ENCODE results near the gene BLNK.

Gene BLNK

DNA sequence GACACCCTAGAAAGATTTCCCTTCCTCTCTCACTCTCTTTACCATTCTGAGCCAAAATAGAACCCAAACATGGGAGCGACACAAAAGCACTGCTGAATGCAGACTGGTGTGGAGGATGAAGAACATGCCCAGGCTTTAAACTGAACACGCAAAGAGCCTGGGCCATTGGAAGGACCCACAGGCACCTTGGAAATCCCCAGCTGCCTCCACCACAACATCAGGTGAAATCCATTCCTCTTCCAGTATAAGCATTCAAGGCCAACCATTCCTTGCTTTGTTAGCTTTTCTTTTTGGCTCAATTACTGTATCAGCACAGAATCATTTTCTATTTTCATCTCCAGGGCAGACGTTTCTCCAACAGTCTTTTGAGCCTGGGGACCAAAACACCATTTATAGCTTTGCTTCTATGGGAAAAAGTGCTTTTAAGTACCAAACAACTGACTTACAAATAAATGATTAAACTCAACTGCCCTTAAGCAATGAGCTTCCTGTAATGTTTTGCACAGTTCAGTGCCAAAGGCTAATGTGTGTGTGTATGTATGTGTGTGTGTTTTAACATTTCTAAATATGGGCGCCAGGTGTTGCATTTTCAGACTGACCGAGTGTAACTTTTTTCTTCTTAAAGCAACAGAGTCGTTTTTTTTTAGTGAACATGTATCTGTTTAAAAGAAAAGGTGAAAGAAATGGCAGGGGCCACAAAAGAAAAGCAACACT is 16.2 kb upstream of the BLNK start:
- peak; percentile 78 for DNase-seq

DNA sequence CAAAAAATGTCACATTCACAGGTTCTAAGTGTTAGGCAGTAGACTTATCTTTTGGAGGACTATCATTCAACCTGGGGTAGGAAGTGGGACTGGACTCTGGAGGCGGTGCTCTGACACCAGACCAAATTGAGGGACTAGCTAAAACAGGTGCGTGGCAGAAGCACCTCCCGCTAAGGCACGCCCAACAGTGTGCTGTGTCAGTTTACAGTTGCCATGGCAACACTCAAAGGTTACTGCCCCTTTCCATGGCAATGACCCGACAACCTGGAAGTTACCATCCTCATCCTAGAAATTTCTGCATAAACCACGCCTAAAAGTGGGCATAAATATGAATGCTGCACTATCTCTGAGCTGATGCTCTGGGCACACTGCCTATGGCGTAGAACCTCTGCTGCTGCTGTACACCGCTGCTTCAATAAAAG is 14.0 kb upstream of the BLNK start:
- DNase-seq = no peak

DNA sequence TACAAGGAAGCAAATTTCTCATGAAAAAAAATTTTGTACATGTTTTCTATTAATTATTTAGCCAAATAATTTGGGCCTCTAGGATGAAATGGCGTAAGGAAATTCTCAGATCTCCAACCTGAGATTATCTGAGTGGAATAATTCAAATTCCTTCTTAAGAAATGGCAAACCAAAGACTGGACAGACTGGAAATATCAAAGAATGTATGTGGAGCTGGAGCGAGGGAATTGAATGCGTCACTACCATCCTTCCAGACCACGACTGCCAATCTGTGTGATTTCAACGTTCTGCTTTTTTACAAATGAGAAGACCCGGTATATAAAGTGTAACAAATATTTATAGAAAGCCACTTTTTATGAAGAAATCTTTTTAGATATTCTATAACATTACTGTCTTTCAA is 12.4 kb upstream of the BLNK start:
- no peak for DNase-seq

DNA sequence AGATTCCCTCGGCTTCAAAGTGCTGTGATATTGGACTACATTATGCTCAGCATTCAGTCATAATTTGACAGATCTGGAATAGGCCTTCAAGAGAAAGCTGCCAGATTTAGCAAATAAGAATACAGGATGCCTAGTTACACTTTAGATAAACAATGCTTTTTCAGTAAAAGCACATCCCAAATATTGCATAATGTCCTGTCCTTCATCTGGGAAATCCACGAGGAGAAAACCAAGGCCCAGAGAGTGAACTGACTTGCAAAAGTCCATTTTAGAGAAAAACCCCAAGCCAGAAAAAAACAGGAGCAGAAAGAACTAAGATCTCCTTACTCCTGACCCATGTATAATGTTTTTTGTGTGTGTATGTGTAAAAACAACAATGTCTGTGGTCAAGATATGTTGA is 12.0 kb upstream of the BLNK start:
- no peak for DNase-seq

DNA sequence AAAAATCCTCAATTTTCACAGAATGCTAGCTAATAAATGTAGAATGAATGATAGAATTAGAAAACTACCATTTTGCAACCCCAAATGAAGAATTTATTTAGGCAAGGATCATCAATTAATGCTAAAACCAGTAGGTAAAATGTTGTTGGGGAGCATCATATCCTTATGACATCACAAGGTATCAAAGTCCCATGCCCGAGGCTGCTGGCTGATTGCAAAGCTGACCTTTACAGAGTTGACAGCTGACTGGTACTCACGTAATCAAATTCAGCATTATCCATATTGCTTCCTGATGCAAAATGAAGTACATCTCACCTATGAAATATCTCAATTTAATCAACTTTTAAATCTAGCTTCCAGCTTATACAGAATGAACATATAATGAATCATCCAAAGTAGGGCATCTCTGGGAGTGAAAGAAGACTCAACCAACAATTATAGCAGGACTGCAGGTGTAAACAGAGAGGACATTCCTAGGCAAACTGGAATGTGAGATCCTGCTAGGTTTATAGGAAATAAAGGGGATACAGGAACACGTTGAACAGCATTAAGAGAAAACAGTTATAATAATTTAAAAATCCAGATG is 10.2 kb upstream of the BLNK start:
- DNase-seq = no peak

DNA sequence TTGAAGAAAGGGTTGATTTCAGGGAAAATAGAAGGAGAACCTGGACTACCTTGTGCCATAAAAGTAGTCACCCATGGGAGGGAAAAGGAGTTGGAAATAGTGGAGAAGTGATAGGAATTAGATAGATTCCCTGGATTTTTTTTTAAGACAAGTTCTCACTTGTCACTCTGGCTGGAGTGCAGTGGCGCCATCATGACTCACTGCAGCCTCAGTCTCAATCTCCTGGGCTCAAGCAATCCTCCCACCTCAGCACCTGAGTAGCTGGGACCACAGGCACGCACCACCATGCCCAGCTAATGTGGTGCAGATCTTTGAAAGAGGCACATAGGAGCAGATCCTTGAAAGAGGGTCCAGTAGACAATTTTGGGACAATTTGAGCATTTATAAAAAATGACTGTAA is 9.5 kb upstream of the BLNK start:
- DNase-seq = no peak

DNA sequence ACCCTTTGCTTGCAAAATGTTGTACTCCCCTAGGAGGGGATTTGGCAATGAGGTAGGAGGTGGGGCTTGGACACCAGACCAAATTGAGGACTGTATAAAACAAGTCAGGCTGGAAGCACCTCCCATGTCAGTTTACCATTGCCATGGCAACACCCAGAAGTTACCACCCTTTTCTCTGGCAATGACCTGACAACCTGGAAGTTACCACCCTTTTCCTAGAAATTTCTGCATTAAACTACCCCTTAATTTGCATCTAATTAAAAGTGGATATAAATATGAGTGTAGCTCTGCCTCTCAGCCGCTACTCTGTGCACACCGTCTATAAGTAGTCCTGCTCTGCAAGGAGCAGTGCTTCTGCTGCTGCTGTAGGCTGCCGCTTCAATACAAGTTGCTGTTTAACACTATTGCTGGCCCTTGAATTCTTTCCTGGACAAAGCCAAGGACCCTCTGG is 7.8 kb upstream of the BLNK start:
- no peak for DNase-seq

DNA sequence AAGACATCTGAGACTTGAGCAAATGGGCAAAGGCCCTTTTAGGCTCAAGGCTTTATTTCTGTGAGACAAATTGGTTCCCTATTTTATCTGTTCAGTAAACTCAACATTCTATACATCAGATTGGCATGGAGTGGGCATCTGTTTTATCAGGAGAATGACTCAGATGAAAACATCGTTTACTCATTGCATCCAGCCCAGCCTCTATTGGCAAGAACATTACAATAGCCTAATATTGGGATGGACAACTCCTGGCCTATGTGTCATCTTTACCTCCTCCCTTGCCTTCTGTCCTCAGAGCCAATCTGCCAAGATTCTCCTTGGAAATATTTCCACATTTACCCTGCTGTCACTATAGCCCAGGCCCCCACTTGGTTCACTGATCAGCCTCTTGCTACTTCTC is 5.5 kb upstream of the BLNK start:
- no peak for DNase-seq

DNA sequence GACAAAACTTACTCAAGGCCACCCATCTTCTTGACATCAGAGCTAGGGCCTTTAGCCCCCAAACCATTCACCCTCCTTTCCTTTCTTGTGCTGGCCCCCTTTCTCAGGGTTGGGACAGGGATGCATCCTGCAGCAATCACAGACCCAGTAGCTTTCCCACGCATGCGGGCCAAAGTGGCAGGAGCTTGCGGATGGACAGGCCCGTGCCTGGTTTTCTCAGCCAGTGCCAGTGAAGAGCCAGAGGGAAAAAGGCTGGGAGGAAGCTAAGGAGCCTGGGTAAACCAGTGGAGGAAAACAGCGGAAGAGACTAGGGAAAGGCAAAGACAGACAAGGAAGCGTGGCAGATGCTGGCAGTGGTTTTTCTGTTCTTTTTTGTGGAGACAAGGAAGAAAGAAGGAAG is 5.1 kb upstream of the BLNK start:
- DNase-seq = no peak

DNA sequence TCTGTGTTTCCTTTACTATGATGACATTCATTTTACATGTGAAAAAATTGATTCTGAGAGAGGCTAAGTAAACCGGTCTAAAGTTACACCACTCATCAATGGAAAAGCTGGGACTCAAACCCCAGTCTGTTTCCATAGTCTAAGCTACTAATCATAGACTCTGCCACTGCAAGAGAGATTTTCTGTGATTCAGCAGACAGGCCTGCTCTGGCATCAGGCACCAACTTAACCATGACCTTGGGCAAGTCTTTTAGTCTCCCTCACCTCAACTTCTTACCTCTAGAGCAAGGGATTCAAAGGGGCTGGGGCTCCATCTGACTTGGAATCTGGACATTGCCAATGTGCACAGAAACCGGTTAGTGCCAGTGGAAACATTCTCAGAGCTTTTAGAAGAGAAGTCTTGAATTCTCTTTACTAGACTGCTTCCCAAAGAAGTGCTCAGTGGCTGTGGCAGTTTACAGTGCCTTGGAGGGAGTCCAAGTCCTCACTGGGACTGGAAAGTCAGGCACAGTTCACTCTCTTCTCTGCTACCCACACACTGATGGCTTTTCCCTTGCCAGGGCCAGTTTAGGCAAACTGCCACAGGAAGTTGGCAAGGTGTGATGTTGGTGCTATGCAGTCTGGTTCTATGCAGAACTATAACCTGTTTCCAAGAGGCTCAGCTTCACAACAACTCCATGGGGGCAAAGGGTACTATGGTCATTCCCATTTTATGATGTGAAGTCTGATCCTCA is 4.5 kb upstream of the BLNK start:
- DNase-seq = no peak

DNA sequence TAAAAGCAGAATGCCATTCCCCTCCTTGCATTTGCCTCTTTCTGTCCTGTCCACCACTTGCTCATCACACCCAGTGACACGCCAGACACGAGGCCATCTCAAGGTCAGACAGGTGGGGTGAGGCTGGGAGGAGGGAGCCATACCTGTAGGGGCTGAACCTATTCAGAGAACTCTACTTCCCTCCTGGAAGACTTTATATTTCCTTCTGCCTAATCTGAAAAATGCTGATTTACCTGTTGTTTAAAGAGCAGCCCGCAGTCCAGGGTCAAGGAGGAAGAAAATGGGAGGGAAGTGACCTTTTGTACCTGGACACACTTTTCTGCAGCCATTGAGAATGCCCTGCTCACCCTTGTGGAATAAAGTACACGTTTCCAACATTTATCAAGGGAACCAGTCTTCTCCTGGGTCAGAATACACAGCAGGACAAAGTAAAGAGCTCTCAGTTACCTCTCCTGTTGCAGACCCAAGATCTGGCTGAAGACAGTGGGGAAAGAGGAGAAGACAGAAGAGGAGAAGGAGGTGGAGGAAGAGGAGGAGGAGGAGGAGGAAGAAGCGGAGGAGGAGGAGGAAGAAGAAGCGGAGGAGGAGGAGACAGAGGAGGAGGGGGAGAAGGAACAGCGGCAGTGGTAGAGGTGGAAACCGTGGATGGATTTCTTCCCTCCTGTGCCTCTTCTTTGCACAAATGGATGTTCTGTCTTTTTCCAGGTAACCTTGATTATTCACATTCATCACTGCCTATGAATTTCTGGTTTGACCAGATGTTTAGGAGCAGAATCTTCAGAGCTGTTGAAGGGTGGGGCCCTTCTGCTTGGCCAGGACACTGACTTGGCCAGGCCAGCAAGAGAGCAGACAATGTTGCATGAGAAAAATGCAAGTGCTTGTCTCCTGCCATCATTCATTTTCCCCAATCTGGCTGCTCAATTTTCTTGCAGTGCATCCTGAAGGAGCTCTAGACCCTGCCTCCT is 1.2 kb upstream of the BLNK start:
- no peak for DNase-seq

DNA sequence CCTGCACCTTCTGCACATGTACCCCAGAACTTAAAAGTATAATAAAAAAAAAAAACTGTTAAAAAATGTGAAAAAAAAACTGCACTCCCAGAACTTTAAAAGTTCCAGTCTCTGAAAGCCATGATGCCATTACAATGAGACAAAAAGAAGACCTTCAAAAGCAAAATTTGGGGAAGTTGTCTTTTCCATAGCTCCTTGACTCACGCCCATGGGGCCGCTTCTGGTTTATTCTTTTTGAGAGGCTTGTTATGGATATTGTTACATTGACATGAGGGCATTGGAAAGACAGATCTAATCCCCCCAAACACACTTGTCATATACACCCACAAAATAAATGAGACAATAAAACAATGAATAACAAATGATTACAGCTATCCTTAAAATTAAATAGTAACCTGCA is 798 bp downstream of the BLNK start:
- no peak for DNase-seq

DNA sequence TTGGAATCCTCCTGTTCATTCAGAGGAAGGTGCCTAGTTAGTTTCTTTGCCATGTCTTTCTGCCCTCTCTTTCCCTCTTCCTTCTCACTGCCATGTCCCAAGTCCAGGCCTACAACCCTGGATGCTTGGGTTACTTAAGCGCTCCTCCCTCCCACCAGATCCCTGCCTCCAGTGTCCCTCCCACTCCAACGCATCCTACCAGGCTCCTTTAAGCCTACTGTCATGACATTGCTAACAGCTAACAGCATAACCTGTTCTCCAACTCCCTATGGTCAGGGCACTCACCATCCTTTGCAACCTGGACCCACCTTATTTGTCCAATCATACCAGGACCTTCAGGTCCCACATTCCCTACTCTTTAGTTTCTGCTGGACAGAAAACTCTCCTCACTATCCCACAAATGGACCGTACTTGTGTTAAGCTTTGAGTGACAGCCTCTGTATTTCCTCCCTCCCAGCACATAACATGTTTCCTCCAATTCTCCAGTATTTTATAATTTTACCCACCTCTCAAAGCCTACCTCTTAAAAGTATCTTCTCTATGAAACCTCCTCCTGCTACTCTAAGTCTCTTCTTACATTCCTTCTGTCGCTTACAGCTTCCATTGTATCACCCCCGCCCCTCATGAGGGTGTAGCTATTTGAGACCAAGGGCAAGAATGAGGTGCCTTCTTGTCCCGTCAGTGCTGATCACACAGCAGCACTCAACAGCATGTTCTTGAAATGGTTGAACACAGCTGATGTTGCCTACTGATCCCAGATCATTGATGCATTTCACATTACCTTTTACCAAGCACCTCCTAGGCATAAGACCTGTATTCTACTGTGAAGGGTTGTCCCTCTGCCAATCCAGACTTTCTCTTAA is 1.7 kb downstream of the BLNK start:
- DNase-seq = no peak

DNA sequence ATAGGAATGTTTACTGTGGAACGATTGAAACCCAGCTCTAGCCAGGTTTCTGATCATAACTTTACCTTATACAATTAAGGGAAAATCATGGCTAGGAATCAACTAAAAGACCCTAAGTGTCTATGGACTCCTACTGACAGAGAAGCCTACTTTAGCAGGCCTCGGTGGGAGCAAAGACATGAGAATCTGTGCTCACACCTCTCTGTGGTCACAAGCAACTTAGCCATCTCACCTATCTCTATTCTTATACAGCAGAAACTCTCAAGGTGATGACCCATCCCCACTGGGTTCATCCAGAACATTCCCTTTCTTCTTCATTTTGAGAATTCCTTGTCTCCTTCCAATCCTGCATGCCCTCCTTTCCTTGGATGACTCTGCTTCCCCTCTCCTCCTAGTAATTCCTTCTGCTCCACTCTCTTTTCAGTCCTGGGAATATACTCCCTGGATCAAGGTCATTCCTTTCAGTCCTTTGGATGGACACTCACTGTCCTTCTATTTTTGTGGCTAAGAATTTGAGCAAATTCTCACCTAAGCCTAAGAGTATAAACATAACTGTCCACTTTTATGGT is 2.9 kb downstream of the BLNK start:
- no peak for DNase-seq

DNA sequence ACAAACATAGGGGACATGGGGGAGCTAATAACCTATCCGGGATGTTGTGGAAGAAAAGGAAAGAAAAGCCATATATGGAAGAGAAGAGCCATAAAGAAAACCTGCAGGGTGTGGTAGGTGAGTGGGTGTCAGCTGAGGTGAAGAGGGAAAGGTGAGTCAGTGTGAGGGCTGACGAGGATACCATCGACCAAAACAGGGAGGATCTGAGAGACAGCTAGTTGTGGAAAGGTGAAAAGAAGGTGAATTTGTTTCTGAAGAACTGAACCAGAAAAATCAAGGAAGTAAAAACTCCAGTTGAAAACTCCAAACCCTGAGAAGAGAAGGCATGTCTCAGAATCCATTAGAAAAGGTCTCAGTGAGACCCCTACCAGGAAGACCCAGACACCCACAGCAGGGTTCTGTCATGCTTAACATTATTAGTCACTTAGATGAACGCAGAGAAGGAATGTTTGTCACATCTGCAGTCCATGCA is 4.1 kb downstream of the BLNK start:
- DNase-seq = no peak

DNA sequence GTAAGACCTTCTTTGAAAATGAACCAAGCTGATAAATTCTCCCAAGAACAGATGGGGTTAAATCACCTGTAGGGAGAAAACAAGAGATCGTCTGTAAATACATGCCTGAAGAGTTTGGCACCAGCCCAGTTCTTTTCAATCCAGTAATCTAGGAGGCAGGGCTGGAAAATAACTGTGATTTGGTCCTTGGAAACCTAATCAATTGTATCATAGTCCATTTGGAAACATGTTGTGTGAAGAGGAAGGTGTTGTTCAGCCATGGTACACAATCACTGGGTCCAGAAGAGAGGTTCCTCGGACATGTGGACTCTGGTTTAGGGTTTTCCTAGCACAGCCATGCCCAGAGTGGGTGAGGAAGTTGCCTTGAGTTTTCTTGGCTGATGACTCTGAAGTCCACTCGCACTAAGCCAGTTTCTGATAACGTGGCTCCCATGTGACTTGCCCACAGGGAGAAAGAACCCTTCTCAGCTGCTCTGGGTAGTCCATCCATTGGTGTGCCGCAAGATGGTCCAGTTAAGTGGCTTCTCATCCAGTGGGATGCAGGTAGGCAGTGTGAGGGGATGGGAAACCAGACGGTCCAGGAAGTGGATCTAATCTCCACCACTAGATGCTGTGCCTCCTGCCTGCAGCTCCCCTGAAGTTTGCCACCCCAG is 5.1 kb downstream of the BLNK start:
- DNase-seq = no peak

DNA sequence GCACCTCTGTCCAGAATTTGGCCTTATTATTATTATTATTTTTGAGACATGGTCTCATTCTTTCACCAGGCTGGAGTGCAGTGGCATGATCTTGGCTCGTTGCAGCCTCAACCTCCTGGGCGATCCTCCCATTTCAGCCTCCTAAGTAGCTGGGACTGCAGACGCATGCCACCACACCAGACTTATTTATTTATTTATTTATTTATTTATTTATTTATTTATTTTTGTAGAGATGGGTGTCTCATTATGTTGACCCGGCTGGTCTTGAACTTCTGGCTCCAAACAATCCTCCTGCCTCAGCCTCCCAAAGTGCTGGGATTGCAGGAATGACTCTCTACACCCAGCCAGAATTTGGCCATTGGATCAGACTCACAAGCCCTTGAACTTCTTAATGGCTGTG is 6.4 kb downstream of the BLNK start:
- no peak for DNase-seq

DNA sequence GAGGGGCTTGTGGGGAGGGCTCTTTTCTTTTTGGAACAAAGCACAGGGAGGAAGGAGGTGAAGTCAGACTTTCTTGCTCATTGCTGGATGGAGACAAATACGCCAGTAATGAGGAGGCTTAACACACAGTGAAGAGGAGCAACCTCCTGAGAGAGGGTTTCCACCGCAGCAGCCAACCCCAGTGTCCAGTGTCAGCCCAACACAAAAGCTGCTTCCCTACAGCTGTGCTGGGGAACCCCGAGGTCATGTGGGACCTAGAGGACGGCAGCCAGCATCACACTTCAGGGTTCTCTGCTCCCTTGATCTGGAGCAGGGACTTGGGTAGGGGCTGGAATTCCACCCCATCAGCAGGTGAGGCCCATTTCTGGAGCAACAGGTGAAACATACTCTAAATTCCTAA is 7.7 kb downstream of the BLNK start:
- DNase-seq = no peak

DNA sequence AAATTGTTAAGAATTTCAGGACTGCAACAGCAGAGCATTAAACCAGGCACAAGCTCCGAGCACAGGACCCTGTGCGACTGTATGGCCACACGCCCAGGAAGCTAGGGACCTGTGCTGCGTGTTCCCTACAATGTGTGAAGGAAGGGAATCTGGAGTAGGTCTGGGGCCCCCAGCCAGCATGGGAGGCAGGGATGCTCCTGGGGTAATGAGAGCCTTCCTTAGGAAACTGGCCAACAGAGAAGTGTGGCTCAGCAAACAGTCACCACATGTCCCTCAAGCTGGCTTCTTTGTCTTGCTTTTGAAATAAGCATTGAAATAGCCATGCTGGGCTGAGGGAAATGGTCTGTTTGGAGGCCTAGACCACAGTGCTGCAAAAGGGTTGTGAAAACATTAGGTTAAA is 8.2 kb downstream of the BLNK start:
- DNase-seq = no peak

DNA sequence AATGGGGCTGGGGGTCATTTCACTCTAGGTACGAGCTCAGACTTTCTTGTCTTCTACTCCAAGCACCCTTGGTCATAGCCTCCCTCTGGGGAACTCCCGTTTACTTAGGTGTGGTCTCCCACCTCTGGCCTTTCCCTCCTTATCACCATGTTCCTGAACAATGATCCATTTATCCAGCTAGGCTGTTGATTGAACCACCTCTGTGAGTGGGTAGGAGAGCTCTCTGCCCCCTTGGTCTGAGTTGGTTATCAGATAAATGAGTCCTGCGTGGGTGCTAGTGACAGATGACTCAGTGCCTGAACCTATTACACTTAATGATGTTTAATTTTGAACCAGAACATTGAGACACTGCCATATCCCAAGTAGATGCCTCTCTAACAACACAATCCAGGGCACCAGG is 9.4 kb downstream of the BLNK start:
- DNase-seq = no peak

DNA sequence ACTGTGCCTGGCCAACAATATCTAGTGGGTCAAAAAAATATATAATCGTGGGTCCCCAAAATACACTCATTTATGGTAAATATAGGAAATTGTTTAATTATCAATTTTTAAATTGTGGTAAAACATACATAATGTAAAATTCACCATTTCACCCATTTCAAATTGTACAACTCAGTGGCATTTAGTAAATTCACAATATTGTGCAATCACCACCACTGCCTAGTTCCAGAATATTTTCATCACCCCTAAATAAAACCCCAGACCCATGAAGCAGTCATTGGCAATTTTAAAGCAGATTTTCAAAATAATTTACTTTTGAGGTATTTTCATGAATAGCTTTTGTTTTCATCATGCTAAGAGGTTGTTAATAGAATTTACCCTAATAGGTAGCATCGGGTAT is 10.2 kb downstream of the BLNK start:
- no peak for DNase-seq
